AML-193 (cell line): ENCODE data around the gene AMD1.
"Not testable (repeated sequence)": the region's sequence is repeated elsewhere in the genome, so short reads cannot be mapped to it uniquely, and the experiment has no call there.

Source experiments
- DNase-seq, 2 experiments: peaks; one replicate each; lab custom pipeline; 2025; lab: John Stamatoyannopoulos, UW

Gene AMD1

GRCh38 chr6:110873981-110874879, at the start of gene AMD1:
Gene AMD1 (plus strand): TSS chr6:110874785. CDS start chr6:110875106, 321 bp downstream.
- peak; percentile 98 to 99 for DNase-seq

DNA sequence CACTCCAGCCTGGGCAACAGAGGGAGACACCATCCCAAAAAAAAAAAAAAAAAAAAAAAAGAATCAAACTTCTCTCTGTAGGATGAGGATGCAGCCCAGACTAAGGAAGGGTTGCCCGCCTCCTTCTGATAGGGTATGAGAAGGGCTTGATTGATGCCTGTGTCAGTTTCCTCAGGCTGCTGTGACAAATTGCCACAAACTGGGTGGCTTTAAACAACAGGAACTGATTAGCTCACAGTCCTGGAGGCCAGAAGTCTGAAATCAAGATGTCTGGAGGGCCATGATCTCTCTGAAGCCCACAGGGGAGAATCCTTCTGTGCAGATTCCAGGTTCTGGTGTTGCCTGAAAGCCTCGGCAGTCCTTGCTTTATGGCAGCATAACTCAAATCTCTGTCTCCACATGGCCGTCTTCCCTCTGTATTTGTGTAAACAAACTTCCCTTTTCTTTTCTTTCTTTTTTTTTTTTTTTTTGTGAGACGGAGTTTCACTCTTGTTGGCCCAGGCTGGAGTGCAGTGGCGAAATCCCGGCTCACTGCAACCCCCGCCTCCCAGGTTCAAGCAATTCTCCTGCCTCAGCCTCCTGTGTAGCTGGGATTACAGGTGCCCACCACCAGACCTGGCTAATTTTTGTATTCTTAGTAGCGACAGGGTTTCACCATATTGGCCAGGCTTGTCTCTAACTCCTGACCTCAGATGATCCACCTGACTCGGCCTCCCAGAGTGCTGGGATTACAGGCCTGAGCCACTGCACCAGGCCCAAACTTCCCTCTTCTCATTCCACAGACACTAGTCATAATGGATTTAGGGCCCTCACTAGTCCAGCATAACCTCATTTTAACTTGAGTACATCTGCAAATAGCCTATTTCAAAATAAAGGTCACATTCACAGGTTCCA, 48.1 kb upstream of the AMD1 start:
- DNase-seq: peak; percentile 58 to 76

DNA sequence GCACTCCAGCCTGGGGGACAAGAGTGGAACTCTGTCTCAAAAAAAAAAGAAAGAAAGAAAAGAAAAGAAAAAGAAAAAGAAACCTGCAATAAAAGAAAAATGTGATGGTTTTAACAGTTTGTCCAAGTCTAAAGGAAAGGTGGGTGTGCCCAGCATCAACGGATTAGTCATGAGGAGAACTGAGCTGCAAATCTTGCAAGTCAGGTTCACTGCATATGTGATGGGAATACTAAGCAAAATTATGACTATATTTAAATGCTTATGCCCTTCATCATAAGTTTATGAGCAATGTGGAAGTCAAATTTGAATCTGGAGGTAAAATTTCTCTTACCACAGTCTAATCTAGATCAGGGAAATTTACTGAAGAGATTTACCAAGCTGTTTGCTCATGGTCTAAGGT, 46.2 kb upstream of the AMD1 start:
- DNase-seq: no peak

DNA sequence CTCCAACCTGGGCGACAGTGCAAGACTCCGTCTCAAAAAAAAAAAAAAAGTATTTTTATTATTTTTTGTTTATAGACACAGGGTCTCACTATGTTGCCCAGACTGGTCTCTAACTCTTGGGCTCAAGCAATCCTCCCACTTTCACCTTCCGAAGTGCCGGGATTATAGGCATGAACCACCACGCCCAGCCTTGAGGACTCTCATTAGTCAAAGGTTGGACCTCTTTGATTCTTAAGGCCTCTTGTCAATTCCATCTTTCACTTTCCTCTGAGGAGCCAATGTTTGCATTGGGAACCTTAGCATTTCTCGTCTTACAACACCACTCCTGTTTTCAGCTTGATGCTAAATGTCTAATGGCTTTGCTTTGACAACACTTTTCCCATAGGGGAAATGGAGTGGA, 43.2 kb upstream of the AMD1 start:
- DNase-seq: no peak

- no peak for DNase-seq
These were observed 40.8 kb upstream of the AMD1 start for GRCh38 chr6:110833831-110834230.

GRCh38 chr6:110835751-110836150, 38.8 kb upstream of the AMD1 start:
- not testable (repeated sequence) for DNase-seq

DNA sequence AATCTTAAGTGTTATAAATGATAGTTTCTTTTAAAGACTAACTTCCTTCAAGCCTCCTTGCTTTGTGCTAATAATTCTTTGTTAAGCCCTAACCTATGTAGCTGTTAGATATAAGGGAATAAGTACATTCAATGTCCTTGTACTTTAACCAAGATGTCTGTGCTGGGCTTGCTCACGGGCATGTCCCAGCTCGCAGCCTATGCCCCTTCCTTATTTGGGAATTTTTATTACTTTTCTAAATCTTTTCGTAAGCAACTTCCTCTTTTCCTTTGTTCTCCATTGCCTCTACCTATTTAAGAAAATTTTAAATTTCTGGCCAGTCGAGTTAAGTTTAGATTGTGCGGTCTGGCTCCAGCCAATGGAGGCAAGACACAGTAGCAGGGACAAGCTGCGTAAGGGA, 33.3 kb upstream of the AMD1 start:
- no peak for DNase-seq

DNA sequence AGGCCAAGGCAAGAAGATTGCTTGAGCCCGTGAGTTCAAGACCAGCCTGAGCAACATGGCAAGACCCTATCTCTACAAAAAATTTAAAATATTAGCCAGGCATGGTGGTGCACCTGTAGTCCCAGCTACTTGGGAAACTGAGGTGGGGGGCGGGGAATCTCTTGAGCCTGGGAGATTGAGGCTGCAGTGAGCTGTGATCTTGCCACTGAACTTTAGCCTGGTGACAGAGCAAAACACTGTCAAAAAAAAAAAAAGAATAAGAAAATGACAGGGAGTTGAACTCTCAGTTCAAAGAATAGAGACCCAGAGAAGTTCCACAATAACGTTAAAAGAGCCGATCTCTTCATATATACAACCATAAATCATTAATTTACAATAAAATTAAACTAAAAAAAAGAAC, 24.8 kb upstream of the AMD1 start:
- DNase-seq: no peak

DNA sequence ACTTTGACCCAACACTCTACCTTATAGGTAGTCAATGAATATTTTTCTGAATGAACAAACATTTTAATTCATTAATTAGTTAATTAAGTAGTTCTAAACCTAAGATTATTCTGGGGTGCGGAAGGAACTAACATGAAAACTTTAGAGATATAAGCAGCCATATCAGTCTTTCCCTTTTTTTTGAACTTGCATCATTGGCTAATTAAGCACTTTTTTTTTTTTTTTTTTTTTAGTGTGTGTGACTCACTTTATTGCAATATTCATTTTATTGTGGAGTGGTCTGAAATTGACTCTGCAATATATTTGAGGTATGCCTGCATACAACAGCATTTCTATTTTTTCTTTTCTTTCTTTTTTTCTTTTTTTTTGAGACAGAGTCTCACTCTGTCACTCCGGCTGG, 21.8 kb upstream of the AMD1 start:
- no peak for DNase-seq

DNA sequence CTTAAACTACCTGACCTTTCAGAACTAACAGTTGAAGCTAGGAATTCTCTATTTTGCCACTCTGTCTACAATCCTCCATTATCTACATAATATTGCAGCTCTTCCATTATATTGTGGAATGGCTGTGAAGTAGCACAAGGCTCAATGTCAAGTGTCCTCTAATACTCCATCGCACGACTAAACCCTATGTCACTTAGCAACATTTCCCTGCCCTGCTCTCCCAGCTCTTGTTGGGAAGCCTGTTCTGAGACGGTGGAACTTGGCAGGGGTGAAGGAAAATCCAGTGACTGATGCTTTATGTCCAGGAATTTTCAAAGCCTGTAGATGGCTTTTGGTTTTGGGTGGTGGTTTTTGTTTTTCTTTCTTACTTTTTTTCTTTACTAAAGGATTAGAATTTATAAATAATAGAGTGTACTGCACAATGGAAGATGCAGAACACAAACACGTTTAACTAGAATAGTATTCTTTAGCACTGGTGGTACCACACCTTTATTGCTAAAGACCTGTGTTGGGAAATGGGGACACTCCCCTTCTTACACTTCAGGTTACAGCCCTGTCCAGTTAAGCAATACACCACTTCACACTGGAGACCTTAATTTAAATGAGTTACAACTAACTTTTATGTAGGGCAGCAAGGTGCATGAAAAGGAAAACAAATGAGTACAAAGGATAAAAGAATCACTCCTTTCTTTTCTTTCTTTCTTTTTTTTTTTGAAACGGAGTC, 20.7 kb upstream of the AMD1 start:
- no peak for DNase-seq

GRCh38 chr6:110856296-110856695, 18.3 kb upstream of the AMD1 start:
- no peak for DNase-seq

DNA sequence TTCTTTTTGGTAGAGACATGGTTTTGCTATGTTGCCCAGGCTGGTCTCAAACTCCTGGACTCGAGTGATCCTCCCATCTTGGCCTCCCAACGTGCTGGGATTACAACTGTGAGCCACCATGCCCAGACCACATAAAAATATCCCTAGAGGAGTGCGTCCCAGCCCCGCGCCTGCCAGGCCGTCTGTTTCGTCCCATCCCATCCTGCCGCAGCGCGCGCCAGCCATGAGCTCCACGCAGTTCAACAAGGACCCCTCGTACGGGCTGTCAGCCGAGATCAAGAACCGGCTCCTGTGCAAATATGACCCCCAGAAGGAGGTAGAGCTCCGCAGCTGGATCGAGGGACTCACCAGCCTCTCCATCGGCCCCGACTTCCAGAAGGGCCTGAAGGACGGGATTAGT, 16.6 kb upstream of the AMD1 start:
- DNase-seq: no peak

GRCh38 chr6:110858562-110859214, 15.9 kb upstream of the AMD1 start:
- DNase-seq: no peak

DNA sequence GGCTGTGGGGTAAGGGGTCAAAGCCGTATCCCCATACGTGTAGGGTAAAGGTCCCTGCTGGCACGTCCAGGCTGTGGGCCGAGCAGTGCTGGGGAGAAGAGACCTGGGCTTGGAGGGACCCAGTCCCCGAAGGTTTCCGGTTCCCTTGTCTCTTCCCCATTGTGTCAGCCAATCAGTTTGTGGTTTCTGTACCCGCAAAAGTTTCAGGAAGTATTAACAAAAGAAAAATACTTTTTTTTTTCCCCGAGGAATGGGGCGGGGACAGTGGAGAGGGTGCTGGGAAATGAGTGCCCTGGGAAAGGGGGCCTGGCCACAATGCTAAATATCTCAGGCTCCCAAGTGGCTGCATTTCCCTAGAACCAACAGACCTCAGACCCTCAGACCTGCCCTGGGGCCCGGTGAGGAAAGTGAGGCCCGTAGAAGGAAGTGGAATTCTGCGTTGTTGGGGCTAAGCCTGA, 15.2 kb upstream of the AMD1 start:
- peak; percentile 77 to 90 for DNase-seq

GRCh38 chr6:110864824-110865223, 9.8 kb upstream of the AMD1 start:
- no peak for DNase-seq

- no peak for DNase-seq
These were observed 429 bp downstream of the AMD1 start for GRCh38 chr6:110874880-110875547.

- DNase-seq: peak; percentile 37 to 57
These were observed 1.1 kb downstream of the AMD1 start for GRCh38 chr6:110875548-110876169.

- DNase-seq: peak; percentile 74 to 85
These were observed 1.7 kb downstream of the AMD1 start for GRCh38 chr6:110876170-110876773.

DNA sequence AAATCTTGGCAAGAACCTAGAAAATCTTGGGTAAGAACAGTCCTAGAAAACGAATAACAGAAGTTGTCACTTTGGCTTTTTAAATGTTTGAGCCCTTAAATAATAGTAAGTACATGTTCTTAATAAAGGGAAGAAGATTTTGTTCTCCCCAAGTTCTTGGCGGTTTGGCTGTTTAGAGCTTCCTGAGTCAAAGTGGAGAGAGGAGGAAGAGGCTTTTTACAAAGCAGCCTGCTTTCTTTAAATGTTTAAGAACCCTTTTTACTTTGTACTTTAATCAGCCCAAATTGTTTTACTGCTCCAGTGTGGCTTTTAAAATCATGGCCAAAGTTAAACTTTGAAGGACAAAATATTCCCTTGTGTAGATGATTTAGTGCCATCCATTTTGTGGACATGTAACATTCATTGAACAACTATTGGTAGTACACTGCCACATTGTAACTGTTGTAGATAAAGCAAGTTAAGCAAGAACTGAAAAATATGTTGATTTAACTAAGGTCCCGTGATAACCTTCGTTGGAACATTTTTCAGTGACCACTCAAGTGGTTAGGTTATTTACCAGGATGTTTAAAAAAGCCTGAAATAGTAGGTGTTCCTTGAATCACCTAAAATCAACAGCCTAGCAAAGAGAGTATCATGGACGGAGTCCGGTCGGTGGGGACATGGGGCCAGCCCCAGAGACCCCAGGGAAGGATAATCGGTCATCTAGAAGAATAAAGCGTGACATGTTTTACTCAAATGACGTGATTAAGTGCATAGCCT, 2.4 kb downstream of the AMD1 start:
- peak; percentile 52 to 54 for DNase-seq
